ENCODE results near the gene SSUH2.

- TF ChIP-seq CTCF (IDR thresholded peaks at IDR 0.05; ENCODE audit: poor library complexity) (no peak), EZH2phosphoT487 (IDR thresholded peaks at IDR 0.05; ENCODE audit: low read depth, severe bottlenecking, unreplicated experiment) (no peak), EZH2 (IDR thresholded peaks at IDR 0.05; ENCODE audit: borderline replicate concordance) (no peak)
These were observed 71.2 kb downstream of the SSUH2 start for GRCh38 chr3:8573342-8573926.
